GM19328 (cell line): ENCODE data around the gene AP2S1.
"Not testable (repeated sequence)": the region's sequence is repeated elsewhere in the genome, so short reads cannot be mapped to it uniquely, and the experiment has no call there.

Experiments
- ATAC-seq: cut with Tn5 transposase; IDR thresholded peaks from one replicate; pipeline ENCODE4 v1.9.1; 2021; ENCODE audit warnings: mild to moderate bottlenecking, moderate library complexity; ENCODE audit not compliant: unreplicated experiment

Gene AP2S1

GRCh38 chr19:46844067-46844489, 6.6 kb downstream of the AP2S1 start:
- ATAC-seq = no peak

GRCh38 chr19:46842791-46843190, 7.9 kb downstream of the AP2S1 start:
- no peak for ATAC-seq

- no peak for ATAC-seq
Observed at GRCh38 chr19:46841458-46842083, 9.1 kb downstream of the AP2S1 start.

GRCh38 chr19:46840498-46840942, 10.1 kb downstream of the AP2S1 start:
- ATAC-seq = no peak

- no peak for ATAC-seq
Observed at GRCh38 chr19:46839752-46840497, 10.7 kb downstream of the AP2S1 start.

GRCh38 chr19:46838160-46838559, 12.5 kb downstream of the AP2S1 start:
- no peak for ATAC-seq

GRCh38 chr19:46834984-46835383, 15.7 kb downstream of the AP2S1 start:
- no peak for ATAC-seq

GRCh38 chr19:46834121-46834520, 16.5 kb downstream of the AP2S1 start:
- ATAC-seq = no peak

- ATAC-seq = no peak
Observed at GRCh38 chr19:46830864-46831263, 19.8 kb downstream of the AP2S1 start.

- ATAC-seq = no peak
Observed at GRCh38 chr19:46828484-46828883, 22.2 kb downstream of the AP2S1 start.

GRCh38 chr19:46825731-46826055, 25.0 kb downstream of the AP2S1 start:
- ATAC-seq = no peak

GRCh38 chr19:46824890-46825730, 25.5 kb downstream of the AP2S1 start:
- ATAC-seq = no peak

- no peak for ATAC-seq
Observed at GRCh38 chr19:46823049-46823448, 27.6 kb downstream of the AP2S1 start.

- not testable (repeated sequence) for ATAC-seq
Observed at GRCh38 chr19:46822410-46822787, 28.2 kb downstream of the AP2S1 start.

- ATAC-seq = no peak
Observed at GRCh38 chr19:46821512-46822409, 28.9 kb downstream of the AP2S1 start.

- no peak for ATAC-seq
Observed at GRCh38 chr19:46818812-46819211, 31.8 kb downstream of the AP2S1 start.

GRCh38 chr19:46815833-46816627, 34.6 kb downstream of the AP2S1 start:
- ATAC-seq = no peak

GRCh38 chr19:46813839-46814358, 36.7 kb downstream of the AP2S1 start:
- no peak for ATAC-seq

- no peak for ATAC-seq
Observed at GRCh38 chr19:46812977-46813838, 37.4 kb downstream of the AP2S1 start.
